Activated naive CD4-positive, alpha-beta T cell treated with anti-CD3 and anti-CD28 coated beads, Interleukin-2, amount 50 U/mL, for 72 hours (primary cell): ENCODE results near the gene KRTAP10-4. TPM values are rescaled to one million over a fixed set of nuclear protein-coding genes. Genes with fewer than 3 reads are reported as not detected.
"Not testable (repeated sequence)": the region's sequence is repeated elsewhere in the genome, so short reads cannot be mapped to it uniquely, and the experiment has no call there.

Experiments
- ATAC-seq, 2 donors: fragments of 150-1000 bp; cut with Tn5 transposase; 2 replicates each; pipeline ENCODE4 v1.10.0; 2021; ENCODE audit warnings: mild to moderate bottlenecking in 2 of 2, moderate library complexity in 2 of 2
- DNase-seq, 2 donors: peaks; one replicate each; pipeline ENCODE4 v3.0.0; 2021 to 2022; ENCODE audit warnings: low spot score in 2 of 2
- H3K27ac Mint-ChIP-seq, 2 donors: one replicate each; pipeline ENCODE4 v1.8.0; 2022; ENCODE audit warnings: mild to moderate bottlenecking in 2 of 2, mixed read lengths in 2 of 2
- H3K36me3 Mint-ChIP-seq, 2 donors: one replicate each; pipeline ENCODE4 v1.8.0; 2022; ENCODE audit warnings: mixed read lengths in 2 of 2
- H3K9me3 Mint-ChIP-seq, 2 donors: one replicate each; pipeline ENCODE4 v1.8.0; 2022; ENCODE audit warnings: mixed read lengths in 2 of 2
- total RNA-seq, 2 donors: library from RNA; stranded (reverse); gene quantifications; one replicate each; pipeline ENCODE4 v1.2.3, GENCODE V29; 2022

Gene KRTAP10-4
- total RNA-seq, 2 donors from 2014 or later, result not detected

DNA sequence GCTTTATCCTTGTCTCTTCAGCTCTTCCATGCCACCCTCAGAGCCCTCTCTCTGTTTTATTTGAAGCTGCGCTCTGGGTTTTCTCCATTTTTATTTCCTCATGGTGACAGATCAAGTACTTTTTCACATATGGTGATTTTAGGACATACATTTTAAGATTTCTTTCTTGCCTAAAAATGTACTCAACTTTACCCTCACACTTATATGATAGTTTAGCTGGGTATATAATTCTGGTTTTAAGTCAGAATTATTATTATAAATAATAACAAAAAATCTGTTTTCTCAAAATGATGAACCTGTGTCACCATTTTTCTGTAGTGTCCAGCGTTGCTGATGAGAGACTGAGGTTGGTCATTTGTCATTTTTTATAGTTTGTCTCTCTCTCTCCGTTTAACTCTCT, 7.6 kb downstream of the KRTAP10-4 start:
- DNase-seq, result no peak
- H3K27ac Mint-ChIP-seq, result no peak overlapping the region

DNA sequence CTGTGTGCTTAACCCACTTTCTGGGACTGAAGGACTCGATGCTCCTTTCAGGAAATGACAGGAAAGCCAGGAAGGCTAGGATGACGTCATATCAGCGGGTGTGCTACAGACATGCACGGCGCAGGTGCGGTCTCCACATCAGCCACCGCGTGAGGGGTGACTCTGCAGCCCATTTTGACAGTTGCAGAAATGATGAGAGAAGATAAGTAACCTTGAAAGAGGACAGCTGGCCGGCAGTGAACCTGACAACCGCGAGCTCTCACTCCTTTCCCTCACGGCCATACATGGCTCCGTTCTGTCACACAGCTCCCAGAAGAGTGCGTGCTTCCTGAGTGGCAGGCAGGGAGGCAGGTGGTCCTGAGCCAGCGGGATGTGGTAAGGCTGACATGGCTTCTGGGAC, 8.5 kb downstream of the KRTAP10-4 start:
- Mint-ChIP-seq H3K27ac (no peak overlapping the region), H3K36me3 (peaks cover 27 to 47% of the 10 kb centered on the region in 2 donors)

More for the DNA sequence above, 7.6 kb downstream of the KRTAP10-4 start:
- ATAC-seq, result no peak
- peaks cover 27 to 53% of the 10 kb centered on the region in 2 donors for H3K36me3 Mint-ChIP-seq
- peaks cover 7 to 22% of the 10 kb centered on the region in 2 donors for H3K9me3 Mint-ChIP-seq

DNA sequence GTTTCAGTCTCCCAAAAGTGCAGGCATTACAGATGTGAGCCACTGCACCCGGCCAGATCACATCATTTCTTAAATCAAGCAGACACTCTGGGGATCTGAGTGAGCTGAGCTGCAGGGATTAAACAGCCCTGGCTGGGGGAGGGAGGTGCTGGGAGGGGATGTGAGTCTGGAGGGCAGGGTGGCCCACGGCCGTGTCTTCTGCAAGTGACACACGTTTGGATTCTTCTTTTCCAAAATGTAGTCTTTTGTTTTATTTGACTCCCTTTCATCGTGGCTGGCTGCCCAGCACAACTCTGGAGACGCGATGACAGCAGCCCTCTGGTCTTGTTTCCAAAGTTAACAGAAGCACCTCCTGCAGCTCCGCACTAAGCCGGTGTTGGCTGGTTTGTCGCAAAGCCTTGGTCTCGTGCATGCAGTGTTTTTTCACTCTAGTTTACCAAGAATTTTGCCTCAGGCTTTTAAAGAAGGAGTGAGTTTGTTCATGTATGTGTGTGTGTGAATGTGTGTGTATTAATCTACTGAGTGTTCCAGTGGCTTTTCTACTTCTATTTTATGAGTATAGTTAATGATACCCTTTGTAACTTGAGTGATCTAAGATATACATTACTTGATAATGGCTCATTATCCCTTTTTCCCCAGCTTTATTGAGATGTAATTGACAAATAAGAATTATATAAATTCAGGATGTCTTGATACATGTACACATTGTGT, 9.7 kb downstream of the KRTAP10-4 start:
- peaks cover 4 to 19% of the 10 kb centered on the region in 2 donors for H3K9me3 Mint-ChIP-seq

More for the DNA sequence above, 8.5 kb downstream of the KRTAP10-4 start:
- H3K9me3 Mint-ChIP-seq, result peaks cover 7 to 21% of the 10 kb centered on the region in 2 donors
- ATAC-seq, result no peak
- peak in 1 of 2 donors; percentile 46 for DNase-seq

DNA sequence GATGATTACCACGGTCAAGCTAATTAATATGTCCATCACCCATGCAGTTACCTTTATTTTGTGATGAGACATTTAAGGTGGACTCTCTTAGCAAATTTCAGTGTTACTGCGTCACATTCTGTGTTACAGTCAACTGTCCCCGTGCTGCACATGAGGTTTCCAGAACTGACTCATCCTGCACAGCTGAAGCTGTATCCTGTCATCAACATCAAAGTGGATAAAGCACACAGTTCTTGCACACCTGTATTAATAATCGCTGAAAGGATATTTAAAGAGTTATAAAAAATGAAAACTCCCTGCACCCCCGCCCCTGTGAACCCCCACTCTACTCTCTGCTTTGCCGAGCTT, 10.2 kb downstream of the KRTAP10-4 start:
- Mint-ChIP-seq H3K9me3 (peaks cover 4 to 19% of the 10 kb centered on the region in 2 donors), H3K36me3 (peaks cover 27 to 38% of the 10 kb centered on the region in 2 donors), H3K27ac (no peak overlapping the region)
- peak; percentile 92 to 95 for ATAC-seq
- peak in 1 of 2 donors; percentile 40 for DNase-seq

More for the DNA sequence above, 9.7 kb downstream of the KRTAP10-4 start:
- Mint-ChIP-seq H3K36me3 (peaks cover 27 to 39% of the 10 kb centered on the region in 2 donors), H3K27ac (no peak overlapping the region)
- DNase-seq (no peak), ATAC-seq (no peak)

DNA sequence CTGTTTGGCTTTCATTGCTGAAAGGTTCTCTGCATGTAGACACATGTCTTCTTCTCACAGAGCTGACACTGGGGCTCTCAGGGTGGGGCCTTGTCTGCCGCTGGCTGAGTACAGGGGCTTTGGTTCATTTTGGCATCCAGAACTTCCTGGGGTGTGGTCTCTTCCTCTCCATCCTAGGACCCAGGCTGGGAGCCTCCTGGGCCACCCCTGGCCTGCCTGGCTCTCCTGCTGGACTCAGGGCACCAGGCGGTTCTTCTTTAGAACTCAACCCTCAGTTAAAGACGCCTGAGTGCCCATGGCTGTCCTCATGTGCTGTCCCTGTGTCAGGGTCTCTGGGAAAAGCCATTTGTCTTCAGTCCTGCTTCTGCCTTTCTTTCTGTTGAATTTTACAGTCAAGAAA, 12.4 kb downstream of the KRTAP10-4 start:
- ATAC-seq (no peak), DNase-seq (no peak)
- Mint-ChIP-seq H3K36me3 (peaks cover 21 to 26% of the 10 kb centered on the region in 2 donors), H3K9me3 (peaks cover 4 to 17% of the 10 kb centered on the region in 2 donors), H3K27ac (no peak overlapping the region)

DNA sequence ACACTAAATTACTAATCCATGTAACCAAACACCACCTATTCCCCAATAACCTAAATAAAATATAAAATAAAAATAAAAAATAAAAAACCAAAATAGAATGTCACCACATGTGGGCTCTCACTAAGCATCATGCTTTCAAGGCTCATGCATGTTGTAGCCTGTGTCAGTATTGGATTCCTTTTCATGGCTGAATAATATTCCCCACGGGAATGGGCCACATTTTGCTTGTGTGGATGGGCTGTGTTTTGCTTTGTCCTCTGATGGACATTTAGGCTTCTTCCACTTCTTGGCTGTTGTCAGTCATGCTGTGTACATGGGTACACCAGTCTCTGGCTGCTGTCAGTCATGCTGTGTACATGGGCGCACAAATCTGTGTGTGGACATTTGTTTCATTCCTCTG, 15.6 kb downstream of the KRTAP10-4 start:
- Mint-ChIP-seq H3K36me3 (peaks cover 0 to 5% of the 10 kb centered on the region in 2 donors), H3K9me3 (no peaks in the 10 kb centered on the region), H3K27ac (no peak overlapping the region)
- DNase-seq (no peak), ATAC-seq (no peak)

DNA sequence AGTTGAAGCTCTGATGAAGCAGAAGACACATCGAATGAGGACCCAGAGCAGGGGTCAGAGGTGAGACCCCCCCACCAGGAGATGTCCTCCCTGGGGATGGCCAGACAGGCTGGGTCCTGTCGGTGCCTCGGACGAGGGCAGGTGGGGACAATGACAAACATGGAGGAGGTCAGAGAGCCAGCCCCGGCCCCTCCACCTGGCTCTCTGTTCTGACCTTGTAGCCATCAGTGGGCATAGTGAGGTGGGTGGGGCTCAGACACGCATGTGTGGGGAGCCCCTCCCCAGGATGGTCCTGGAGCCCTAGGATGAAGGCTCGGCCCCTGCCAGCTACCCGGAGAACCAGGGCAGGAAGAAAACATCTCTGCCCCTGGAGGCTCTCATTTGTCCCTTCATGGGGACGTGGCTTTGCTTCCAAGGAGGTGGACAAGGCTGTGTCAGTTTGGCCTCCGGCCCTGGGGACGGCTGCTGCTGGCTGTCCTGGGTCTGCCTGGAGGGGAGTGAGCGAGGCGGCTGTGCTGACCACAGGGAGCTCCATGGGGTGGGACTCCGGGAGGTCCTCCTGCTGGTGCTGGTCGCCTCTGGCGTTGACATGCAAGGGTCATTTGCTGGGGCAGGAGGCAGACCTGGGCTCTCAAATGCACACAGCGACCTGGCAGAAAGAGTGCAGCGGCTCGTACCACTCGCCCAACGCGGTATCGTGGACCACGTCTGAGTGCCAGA, 16.2 kb downstream of the KRTAP10-4 start:
- H3K27ac Mint-ChIP-seq, result no peak overlapping the region
- ATAC-seq, result no peak
- no peak for DNase-seq
- no peaks in the 10 kb centered on the region for H3K9me3 Mint-ChIP-seq
- peaks cover 0 to 5% of the 10 kb centered on the region in 2 donors for H3K36me3 Mint-ChIP-seq

DNA sequence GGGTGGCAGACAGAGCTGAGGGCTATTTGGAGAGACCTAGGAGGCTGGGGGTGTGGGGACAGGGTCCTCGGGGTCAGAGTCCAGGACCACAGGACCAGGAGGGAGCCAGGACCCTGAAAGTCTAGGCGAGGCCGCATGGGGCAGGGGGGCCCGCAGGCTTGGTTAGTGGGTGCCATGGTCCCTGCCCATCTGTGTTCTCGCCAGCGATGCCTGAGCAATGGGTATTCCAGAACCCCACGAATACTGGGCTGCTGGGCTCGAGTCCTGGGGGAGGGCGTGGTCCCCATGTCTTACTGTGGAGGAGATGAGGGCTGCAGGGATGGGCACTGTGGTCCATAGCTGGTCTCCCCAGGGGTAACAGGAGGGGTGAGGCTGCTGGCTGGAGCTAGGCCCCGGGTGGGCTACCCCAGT, 16.8 kb downstream of the KRTAP10-4 start:
- DNase-seq (no peak), ATAC-seq (no peak)
- Mint-ChIP-seq H3K9me3 (no peaks in the 10 kb centered on the region), H3K36me3 (peaks cover 0 to 5% of the 10 kb centered on the region in 2 donors), H3K27ac (no peak overlapping the region)

DNA sequence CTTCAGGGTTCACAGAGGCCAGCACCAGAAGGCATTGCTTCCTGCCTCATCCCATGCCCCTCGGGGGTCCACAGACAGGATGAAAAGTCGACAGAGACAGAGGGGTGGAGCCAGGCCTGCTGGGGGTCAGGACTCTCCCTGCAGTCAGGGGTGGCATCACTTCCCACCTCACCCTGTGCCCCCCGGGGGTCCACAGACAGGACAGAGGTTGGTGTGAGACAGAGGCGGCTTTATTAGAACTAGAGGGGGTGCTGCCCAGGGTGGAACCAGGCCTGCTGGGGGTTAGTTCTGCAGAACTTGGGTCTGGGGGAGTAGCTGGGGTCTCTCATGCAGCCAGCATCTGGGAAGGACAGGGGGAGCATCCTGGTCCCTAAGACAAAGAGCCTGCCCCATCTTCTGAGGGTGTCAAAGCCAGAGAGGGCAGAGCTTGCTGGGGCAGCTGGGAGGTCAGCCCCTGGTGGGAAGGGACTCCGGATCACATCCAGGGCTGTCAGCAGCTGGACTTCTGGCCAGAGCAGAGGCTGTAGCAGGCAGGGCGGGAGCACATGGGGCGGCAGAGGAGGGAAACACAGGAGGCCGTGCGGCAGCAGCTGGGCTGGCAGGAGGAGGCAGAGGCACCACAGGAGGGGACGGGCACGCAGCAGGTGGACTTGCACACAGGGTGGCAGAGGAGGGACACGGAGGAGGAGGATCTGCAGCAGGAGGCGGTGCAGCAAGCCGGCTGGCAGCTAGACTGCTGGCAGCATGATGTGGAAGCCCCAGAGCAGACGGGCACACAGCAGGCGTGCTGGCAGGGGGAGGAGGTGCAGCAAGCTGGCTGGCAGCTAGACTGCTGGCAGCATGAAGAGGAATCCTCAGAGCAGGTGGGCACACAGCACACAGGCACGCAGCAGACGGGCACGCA, 17.6 kb downstream of the KRTAP10-4 start:
- not testable (repeated sequence) for H3K27ac Mint-ChIP-seq, DNase-seq, H3K36me3 Mint-ChIP-seq, ATAC-seq, H3K9me3 Mint-ChIP-seq

DNA sequence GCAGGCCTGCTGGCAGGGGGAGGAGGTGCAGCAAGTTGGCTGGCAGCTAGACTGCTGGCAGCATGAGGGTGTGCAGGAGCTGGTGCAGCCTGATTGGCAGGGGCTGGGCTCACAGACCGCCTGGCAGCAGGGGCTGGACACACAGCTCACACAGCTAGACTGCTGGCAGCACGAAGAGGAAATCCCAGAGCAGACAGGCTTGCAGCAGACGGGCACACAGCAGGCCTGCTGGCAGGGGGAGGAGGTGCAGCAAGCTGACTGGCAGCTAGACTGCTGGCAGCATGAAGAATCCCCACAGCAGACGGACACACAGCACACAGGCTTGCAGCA, 18.2 kb downstream of the KRTAP10-4 start:
- not testable (repeated sequence) for H3K9me3 Mint-ChIP-seq, H3K36me3 Mint-ChIP-seq, H3K27ac Mint-ChIP-seq, DNase-seq, ATAC-seq

DNA sequence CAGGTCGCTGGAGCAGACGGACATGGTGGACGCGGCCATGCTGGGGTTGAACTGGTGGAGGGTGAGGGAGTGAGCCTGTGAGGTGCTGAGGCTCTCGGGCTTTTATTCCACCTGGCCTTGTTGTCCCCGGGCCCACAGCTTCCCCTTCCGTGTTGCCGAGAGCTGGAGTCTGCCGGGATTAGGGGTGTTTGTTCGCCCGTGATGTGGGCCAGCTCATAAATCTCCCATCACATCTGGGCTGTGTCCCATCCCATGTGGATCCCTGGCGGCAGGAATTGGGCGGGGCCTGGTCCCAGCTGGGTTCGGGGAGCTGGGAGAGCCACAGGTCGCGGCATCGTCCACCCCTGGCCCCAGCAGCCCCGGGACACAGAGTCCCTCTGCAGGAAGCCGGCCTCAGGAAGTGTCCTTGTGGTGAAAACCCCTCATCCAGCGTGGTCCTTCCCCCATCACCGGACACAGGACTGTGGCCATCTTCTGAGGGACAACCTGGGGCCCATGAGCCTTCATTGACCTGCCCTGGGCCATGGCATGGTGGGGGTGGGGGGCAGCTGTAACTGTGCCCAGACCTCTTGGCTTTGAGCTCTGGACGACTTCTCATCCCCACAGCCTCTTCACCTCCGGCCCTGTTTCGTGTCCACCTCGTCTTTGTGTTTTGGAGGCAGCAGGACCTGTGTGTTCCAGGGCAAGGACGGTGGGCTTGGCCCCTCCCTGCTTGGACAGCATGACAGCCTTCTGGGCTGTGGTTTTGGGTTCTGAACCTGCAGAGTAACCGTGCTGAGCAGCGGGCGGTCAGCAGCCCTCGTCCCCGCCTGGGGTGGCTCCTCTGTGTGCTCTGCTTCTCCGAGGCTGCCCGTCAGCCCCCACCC, 19.1 kb downstream of the KRTAP10-4 start, which contains the start of gene KRTAP10-6:
Gene KRTAP10-6, minus strand, starts transcription at position 60 of the 866 bp plus-strand sequence. Its CDS starts 21 bp downstream, at position 39.
- no peak for ATAC-seq
- Mint-ChIP-seq H3K27ac (peak within 1 kb of the TSS in 1 of 2 donors; percentile 77), H3K9me3 (no peaks in the 10 kb centered on the region), H3K36me3 (no peaks in the 10 kb centered on the region)
- peak in 1 of 2 donors; percentile 31 for DNase-seq

DNA sequence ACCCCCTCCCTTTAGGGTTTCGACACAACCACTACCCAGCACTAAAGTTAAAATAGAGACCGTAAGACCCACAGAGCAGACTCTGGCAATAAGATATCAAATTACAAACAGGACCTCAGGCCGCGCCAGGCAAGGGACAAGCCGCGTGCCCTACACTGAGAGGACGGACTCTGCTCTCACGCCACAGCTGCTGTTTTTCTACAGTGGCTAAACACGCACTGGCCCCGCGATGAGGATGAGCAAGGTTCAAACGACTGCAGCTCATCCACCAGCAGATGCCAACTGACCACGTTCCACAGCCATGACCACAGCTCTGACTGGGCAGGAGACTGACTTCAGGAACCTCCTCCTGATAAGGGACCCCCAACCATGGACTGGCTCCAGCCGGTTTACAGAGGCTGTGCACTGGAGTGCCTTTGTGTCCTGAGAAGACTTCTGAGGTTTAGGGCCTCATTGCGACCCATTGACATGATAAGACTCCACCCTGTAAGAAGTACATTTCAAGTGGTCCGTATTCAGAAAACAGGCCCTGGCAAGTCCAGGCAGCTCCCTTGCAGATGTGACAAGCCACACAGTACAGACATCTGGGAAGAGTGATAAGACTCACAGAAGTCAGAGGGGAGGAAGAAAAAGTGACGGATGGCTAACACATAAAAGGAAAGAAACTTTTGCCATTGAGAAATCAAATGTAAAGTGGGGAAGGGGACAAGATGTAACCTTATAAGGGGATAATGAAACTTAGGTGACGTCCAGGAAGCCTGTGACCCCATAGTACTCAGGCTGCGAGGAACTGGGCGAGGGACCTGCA, 20.3 kb downstream of the KRTAP10-4 start:
- no peak for ATAC-seq
- peaks cover 0 to 4% of the 10 kb centered on the region in 2 donors for H3K36me3 Mint-ChIP-seq
- H3K27ac Mint-ChIP-seq, result peak overlapping the region in 1 of 2 donors; percentile 77
- peak in 1 of 2 donors; percentile 35 for DNase-seq
- H3K9me3 Mint-ChIP-seq, result peaks cover 4% of the 10 kb centered on the region in 2 donors

DNA sequence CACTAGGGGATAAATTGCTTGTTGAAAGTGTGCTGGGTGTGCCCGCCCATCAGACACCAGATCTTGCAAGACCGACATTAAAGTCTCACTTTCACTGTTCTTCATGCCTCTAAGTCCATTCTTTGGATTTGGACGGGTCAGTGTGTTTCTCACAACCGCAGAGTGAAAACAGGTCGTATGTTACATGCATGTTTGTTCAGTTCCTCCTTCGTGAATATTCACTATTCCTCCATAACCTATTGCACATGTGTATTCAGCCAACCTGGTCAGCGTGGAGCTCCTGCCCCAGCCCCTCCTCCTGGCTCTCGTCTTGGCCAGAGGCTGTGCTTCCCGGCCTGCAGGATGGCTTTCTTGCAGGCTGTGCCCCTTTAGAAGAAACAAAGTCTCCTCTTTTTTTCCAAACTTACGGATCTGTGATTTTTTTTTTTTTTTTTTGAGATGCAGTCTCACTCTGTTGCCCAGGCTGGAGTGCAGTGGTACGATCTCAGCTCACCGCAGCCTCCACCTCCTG, 20.9 kb downstream of the KRTAP10-4 start:
- ATAC-seq, result no peak
- peaks cover 0 to 5% of the 10 kb centered on the region in 2 donors for H3K36me3 Mint-ChIP-seq
- H3K27ac Mint-ChIP-seq, result peak overlapping the region in 1 of 2 donors; percentile 77
- DNase-seq, result no peak
- H3K9me3 Mint-ChIP-seq, result peaks cover 4 to 5% of the 10 kb centered on the region in 2 donors

DNA sequence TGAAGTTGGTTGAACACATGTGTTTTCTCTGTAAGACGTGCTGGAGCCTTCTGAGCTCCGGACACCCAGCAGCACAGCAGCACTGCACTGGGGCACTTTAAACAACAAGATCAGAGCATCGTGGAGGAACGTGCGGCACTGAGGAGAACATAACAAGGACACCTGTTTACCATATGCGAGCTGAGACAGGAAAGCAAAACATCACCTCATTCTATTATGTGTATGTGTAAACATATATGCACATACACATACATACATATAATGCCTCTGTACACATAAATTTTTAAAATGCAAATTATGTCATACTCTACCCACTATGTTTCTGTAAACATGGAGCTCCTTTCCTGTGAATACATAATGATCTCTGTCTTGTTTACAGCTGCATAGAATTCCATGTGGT, 22.0 kb downstream of the KRTAP10-4 start:
- Mint-ChIP-seq H3K36me3 (peaks cover 0 to 5% of the 10 kb centered on the region in 2 donors), H3K27ac (no peak overlapping the region), H3K9me3 (peaks cover 4 to 5% of the 10 kb centered on the region in 2 donors)
- ATAC-seq (no peak), DNase-seq (no peak)
